ENCODE results near the gene C5orf15.
"Not testable (repeated sequence)": the region's sequence is repeated elsewhere in the genome, so short reads cannot be mapped to it uniquely, and the experiment has no call there.

C5orf15 gene

DNA sequence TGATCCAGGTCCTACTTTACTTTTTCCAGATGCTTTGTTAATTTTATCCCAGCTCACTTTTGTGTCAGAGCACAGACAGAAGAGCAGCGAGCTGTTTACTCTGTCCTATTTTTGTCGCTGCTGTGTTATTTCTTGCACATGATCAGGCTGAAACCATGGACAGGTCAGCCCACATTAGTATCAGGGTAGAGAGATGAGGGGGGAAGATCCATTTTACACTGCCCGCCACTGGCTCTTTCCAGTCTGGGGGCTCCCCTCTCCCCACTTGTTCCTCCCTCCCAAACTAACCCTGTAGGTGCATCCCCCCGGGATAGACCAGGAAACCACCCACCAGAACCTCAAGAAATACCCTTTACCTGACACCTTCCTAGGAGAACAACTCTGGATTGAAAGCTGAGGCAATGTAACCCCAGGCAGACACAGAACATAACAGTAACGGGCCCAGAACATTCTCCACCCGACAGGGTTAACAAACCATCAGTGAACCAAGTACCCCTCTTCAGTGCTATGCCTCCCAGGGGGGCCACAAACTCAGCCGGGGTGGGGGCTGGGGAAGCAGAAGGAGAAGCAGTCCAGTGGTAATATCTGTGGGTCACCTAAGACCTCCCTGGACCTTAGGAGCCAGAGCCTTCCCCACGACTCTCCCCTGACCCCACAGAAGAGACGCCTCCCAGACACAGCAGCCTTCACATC lies 26.0 kb upstream of the C5orf15 start:
- no peak for DNase-seq (ENCODE audit: low read depth)

DNA sequence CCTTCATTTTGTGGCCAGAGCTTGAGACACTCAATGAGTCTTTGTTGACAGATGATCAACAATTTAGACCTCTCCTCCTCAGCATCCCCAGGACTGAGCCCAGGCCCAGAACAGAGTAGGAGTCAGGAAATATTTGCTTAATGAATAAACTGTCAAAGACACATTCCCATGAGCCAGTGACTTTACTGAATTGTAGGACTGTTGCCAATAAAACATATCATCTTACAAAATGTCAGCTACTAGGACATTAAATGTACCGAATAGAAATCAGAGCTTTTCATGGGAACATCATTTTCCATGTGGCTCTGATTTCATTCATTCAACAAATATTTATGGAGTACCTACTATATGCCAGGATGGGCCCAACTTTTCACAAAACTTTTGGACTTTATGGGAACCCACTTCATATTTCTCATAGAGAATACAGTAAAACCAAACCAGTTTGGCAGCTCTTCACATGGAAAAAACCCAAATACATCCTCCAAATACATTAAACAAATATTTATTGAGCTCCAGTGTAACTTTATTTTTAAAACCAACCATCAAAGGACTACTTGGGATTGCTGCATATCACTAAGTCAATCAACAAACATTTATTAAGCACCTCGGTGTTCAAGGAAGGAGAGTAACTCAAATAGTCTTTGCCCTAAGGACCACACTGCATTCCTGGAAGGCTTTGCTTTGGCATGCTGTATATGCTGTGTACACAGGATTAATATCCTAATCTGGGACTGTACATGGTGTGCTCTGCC lies 24.9 kb upstream of the C5orf15 start:
- DNase-seq (ENCODE audit: low read depth) = no peak

DNA sequence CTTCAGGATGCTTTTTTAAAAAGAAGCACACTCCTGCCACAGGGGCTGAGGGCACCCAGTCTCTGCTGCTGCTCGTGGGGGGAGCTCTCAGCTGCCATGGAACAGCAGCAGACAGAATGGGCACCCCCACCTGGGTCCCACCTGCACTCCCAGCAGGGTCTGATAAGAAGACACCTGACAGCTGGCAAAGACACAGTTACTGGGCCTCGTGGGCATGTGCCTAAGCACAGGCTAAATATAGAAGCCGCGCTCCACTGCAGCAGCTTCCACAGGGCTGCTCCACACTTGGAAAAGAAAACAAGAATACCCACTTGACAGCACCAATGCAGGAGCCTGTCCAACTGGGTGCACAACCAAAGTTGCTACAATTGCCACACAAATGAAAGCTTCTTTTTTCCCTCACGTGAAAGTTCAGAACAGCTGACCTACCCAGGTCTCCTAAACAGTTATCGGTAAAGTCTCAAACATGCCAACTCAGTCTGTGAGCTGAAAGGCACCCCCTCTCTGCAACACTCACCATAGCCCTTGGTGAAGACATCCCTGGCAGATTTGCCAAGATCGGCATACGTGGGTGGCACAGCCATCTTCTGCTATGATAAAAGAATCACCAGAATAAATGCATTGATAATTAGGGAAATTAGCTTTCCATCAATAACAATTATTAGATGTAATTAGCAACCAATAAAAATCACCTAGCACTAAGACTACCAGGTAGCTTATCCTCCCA lies 24.2 kb upstream of the C5orf15 start:
- no peak for DNase-seq (ENCODE audit: low read depth)

DNA sequence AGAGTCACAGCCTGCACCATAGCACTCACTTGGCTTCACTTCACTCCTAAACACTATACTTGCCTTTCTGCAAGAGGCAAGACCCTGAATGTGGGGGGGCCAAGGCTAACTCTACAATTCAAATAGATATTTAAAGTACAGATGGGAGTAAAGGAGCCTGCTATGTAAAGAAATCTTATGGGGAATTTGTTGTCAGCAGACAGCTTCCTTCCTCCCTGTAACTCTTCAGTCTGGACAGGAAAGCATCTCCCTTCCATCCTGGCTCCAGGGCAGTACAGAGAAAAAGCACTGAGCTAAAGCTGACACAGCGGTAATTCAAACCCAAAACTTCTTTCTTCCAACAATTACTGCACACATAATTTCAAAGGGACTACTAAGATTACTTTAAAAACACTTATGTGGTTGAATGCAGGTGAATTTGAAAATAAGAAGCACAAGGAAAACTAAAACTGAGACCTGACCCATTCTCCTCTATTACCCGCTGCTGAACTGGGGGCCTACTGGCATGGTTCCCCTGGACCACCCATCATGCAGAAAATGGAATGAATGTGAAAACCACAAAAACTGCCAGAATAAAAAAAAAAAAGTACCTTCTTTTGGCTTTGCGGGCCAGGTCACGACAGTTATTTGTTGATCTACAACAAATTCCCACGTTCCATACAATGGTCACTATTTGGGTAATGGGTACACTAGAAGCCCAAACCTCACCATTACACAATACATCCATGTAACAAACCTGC lies 22.9 kb upstream of the C5orf15 start:
- no peak for DNase-seq (ENCODE audit: low read depth)

DNA sequence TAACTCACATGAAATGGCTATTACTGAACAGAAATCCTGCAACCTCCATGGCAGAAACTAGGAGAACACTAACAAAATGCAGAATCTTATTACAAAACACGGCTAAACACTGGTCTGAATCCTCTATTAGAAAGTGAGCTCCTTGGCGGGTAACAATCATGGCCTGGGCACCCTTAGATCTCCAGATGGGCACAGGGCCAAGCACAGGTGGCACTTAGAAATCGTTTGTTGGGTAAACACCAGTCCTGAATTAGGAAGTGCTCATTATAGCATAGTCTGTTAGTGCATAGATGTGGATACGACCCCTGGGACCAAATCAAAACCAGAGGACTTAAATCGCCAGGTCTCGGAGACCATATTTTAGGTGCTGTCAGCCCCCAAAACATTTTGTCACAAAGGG lies 22.0 kb upstream of the C5orf15 start:
- no peak for DNase-seq (ENCODE audit: low read depth)

DNA sequence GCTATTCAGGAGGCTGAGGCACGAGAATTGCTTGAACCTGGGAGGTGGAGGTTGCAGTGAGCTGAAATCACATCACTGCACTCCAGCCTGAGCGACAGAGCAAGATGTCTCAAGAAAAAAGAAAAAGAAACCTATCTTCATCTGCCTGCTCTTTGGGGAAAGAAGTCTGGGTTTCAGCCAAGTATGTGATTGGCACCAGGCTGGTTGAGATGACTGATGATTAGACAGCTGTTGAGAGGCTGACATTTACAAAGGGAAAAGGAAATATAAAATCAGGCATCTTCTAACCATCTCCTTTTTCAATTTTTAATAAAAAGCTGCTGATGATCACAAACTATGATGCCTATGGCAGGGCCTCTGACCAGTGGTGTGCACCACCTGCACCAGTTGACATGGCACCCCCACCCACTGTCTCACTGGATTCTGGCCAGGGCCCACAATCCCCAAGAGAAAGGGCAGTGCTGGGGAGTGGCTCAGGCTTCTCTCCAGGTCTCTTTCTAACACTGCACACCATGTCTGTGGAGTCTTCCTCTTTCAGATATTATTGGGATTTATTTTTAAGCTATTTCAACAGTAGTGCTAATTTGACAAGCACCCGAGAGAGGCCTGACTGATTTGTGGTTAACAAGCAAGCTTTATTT lies 17.2 kb upstream of the C5orf15 start:
- DNase-seq (ENCODE audit: low read depth) = no peak

DNA sequence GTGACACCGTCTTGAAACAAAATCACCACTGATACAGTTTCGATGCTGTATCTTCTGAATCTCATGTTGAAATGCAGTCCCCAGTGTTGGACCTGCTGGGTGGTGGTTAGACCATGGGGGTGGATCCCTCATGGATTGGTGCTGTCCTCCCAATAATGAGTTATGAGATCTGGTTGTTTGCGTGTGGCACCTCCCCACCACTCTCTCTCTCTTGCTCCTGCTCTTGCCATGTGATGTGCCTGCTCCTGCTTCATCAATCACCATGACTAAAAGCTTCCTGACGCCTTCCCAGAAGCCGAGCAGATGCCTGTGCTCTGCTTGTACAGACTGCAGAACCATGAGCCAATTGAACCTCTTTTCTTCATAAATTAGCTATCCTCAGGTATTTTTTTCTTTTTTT lies 15.2 kb upstream of the C5orf15 start:
- DNase-seq (ENCODE audit: low read depth) = no peak

DNA sequence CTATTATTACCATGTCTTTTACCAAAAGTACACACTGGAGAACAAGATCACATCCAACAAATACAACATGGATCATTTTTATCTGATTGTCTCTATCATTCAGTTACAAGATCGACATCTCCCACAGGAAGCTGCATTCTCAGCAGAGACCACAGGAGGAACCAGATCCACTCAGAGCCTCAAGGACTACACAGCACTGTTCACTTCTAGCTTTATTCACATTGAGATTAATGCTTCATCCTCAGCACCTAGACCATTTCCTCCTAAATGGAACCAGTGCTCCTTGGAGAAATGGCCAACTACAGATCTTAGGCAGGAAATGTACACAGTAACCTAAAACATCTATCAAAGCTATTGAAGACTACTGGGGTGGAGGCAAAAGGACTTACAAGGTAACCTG lies 13.3 kb upstream of the C5orf15 start:
- DNase-seq (ENCODE audit: low read depth) = no peak

DNA sequence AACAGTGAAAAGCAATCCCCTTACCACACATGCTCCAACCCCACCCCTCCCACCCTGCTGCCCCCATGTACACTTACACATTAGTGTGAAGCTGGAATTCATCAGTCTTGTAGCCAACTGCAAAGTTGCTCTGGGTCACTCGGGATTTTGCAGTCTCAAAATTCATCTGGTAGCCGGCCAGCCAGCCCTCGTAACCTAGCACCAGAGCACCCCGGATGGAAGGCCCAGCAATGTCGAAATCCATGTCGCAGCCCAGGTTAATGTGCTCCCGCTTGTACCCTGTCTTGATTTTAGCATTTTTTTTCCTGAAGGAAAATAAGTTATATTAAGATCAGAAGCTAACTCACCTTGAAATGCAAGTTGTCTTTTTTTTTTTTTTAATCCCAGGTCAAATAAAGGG lies 12.2 kb upstream of the C5orf15 start:
- no peak for DNase-seq (ENCODE audit: low read depth)

DNA sequence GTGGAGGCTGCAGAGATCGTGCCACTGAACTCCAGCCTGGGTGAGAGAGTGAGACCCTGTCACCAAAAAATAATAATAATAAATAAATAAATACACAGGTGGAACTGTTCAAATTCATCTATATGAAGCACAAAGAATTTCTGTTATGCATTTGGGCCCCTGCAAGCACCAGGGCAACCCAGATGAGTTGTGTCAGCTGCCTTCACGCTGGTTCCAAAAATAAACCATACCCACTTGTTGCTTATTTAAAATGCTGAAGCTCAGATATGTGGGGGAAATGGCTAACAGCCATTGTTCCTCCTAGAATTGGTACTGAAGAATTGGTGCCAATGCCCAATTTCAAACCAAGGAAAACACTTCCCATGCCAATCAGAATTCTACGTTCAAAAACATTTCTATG lies 10.5 kb upstream of the C5orf15 start:
- DNase-seq (ENCODE audit: low read depth) = no peak

DNA sequence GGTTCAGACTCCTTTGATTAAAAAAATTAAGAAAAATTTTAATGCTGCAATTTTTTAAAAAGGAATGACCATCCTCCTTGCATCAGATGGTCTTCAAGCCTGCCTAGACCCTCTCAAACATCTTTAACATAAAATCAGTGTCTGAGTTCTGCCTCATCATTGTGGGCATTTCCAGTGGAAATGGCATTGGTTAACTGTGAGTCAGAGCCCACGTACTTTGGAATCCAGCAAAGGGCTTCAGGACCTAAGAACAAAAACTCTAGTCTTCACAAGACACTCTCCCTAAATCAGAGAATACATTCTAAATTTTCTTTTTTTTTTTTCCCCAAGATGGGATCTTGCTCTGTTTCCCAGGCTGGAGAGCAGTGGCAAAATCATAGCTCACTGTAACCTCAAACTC lies 9.4 kb upstream of the C5orf15 start:
- no peak for DNase-seq (ENCODE audit: low read depth)

DNA sequence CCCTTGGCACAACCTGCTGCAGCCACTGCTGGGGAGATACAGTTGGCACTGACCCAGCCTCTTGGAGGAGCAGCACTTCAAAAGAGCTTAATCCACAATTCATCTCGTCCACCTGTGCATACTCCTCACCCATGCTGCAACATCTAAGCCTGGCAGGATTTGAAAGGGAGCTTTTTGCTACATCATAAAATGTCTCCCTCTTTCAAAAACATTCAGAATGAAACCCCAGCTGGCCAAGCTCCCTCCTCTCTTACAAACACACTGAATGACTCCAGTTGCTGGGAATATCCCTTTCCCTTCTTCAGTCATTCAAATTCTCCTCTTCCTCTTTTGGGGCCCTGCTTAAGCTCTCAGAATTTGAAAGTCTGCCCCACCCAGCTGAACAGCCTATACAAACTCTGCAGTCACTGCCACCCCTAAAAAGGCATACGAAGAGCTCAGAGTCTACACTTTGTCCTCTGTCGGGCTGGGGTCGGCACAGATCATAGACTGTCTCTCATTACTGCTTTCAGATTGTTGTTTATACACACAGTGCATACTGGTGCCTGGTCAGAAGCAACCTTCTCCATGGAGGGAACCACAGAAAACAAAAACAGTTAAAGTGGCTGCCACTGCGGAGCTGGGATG lies 8.8 kb upstream of the C5orf15 start:
- DNase-seq (ENCODE audit: low read depth) = no peak

DNA sequence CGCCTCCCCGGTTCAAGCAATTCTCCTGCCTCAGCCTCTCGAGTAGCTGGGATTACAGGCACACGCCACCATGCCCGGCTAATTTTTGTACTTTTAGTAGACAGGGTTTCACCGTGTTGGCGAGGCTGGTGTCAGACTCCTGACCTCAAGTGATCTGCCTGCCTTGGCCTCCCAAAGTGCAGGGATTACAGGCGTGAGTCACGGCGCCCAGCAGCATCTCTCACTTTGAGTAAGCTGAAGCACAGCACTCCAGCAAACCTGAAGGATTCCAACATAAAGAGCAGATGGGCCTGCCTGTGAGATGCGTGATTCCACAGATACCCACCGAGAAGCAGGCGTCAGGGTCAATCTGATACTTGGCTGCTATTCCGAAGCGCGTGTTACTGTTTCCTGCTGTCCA lies 7.1 kb upstream of the C5orf15 start:
- DNase-seq (ENCODE audit: low read depth) = not testable (repeated sequence)

DNA sequence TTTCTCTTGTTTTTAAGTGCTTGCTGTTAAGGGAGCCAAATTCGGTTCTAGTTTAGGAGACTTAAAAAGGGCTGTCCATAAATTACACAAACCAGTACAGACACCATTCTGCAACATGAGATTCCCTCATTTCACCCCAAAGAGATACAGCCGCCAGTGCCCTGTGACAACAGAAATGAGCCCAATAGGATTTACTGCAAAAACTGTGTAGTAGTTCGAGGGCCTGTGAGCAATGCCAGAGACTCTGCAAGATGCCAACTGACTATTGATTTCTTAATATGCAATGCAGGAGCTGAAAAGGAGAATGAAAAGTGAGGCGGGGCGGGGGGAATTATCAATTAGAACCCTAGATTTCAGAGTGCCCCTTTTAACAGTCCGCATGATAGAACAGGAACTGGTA lies 5.7 kb upstream of the C5orf15 start:
- no peak for DNase-seq (ENCODE audit: low read depth)

DNA sequence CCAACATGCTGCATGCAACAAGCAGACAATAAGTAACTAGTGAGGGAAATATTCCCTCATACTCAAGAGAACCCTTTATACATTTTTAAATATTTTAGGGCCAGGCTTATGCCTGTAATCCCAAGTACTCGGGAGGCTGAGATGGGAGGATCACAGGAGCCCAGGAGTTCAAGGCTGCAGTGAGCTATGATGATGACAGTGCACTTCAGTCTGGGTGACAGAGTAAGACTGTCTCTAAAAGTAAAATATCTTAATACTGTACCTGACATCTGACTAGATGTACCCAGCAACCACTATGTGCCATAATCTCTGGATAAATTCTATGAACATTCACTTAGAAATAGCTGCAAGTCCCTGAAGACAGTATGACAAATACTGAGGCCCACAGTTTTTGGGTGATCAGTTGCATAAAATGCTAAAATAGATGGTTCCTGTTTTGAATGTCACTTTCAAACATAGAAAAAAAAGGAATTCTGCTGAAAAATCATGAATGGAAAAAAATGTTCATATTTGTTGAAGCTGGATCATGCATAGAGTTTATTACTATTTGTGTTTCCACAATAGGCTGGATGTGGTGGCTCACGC lies 2.0 kb upstream of the C5orf15 start:
- no peak for DNase-seq (ENCODE audit: low read depth)

DNA sequence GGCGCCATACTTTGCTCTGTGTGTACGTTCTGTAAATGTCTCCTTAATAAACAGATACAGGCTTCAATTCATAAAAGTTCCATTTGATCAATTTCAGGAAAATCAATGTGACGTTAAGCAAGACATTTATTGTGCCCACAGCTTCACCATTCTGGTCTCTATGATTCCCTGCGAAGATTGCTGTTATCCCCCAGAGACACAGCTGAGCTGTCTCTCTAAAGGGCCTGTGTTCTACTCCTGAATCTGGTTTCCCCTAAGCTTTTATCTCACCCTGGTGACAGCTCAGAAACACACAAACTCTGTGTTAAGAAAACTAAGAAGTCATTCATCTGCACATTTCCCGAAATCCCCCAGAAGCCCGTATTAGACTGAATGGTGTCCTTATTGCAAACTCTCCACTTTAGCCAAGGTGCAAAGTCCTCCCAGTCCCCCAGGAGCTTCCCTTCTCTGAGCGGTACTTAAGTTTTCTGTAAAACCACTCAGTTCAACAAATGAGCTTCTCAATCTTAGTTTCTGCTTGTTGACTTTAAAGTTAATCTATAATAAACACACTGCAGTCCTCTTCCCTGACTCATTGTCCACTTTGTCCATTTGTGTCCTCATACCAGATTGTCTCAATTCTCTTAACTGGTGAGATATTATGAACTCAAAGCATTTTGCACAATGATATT lies 1.4 kb upstream of the C5orf15 start:
- DNase-seq (ENCODE audit: low read depth) = no peak

DNA sequence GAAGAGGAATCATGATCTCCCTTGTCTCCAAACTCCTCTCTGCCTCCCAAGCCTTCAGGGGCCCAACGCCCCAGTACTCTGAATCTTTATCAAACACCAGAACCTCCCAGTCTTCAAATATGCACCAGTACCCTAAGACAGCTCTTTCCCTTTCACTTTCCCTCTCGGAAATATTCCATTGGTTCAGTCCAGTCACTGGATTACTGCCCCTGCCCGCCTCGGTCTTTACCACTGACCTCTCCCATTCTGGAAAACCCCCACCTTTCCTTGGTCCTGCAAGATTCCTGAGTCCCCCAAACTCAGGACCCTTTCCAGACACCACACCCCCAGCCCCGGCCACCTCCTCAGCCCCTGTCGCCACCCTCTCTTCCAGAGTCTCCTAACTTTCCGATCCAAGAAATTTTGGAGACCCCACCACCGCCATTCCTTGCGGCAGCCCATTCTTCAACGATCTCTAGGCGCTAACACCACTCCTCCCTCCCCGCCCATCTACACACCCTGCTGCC lies 674 bp downstream of the C5orf15 start:
- no peak for DNase-seq (ENCODE audit: low read depth)

DNA sequence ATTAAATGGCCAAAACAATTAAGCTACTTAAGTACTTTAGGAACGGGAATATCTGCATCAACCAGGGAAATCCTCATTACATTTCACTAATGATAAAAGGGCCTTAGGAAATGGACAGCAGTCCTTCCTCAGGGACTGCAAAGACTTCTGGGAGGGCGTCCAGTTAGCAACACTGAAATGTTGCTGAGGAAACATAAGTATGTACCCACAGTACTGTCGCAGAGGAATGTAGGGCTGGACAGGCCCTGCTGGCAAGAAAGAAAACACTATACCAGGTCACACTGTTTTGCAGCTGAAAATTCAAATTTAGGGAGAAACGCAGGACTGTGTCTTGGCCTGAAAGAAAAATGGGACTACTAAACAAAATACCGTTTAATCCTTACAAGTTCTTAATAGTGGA lies 1.3 kb downstream of the C5orf15 start:
- DNase-seq (ENCODE audit: low read depth) = no peak

DNA sequence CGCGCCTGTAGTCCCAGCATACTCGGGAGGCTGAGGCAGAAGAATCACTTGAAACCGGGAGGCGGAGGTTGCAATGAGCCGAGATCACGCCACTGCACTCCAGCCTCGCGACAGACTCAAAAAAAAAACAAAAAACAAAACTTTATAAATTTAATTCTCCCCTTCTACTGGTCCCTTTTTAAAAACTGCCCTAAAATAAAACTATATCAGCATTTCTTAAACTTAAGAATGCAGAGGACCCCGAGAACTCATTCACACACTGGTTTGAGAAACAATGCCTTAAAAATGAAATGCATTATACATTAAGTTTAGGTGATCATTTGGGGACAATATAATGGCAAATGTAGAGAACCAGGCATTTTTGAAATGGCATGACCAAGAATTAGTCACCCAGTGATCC lies 2.3 kb downstream of the C5orf15 start:
- no peak for DNase-seq (ENCODE audit: low read depth)

DNA sequence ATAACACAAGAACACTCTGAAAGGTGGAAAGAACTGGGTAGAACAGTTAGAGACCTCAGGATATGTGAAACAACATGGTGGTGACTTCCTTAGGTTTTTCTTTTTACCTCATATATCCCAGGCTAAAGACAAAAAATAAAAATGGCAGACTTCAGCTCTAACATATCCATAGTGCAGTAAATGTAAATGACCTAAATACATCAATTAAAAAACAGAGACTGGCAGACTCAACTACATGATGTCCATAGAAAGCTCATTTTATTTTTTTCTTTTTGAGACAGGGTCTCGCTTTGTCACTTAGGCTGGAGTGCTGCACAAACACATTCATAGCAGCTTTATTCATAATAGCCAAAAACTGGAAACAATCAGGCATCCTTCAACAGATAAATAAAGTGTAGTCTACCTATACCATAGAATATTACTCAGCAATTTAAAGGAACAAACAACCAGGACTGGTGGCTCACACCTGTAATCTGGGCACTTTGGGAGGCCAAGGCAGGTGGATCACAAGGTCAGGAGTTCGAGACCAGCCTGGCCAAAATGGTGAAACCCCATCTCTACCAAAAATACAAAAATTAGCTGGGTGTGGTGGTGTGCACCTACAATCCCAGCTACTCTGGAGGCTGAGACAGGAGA lies 4.8 kb downstream of the C5orf15 start:
- DNase-seq (ENCODE audit: low read depth) = no peak
